Keratinocyte (primary cell): Measurements from ENCODE around the gene NPFFR2. TPM values are rescaled to one million over a fixed set of nuclear protein-coding genes. Genes with fewer than 3 reads are reported as not detected.

Experiments used
- DNase-seq: peaks from one replicate; pipeline ENCODE4 v3.0.0-alpha.2; 2011; ENCODE audit warnings: low read depth, missing footprints, low spot score
- FAIRE-seq: peaks from 2 replicates; lab custom pipeline; 2011; peaks lifted over from hg19 to GRCh38; lab: Jason Lieb, UNC
- H2AFZ ChIP-seq: 2 replicates; pipeline ENCODE4 v1.6.0; 2012; ENCODE audit warnings: low read length, control low read depth, inconsistent platforms; ENCODE audit not compliant: control insufficient read depth
- H3K27ac ChIP-seq: 2 replicates; pipeline ENCODE4 v1.5.1; 2011; ENCODE audit warnings: low read length; ENCODE audit not compliant: control insufficient read depth, insufficient read depth
- H3K27me3 ChIP-seq: 3 replicates; pipeline ENCODE4 v1.6.0; 2011; ENCODE audit warnings: low read length; ENCODE audit not compliant: control insufficient read depth, insufficient read depth; ENCODE audit errors: extremely low read depth
- H3K36me3 ChIP-seq, 2 experiments: 2 replicates in 1 of 2; 3 replicates in 1 of 2; pipeline ENCODE4 v1.5.1; 2011; ENCODE audit warnings: low read length in 2 of 2, mild to moderate bottlenecking in 1 of 2; ENCODE audit not compliant: control insufficient read depth in 2 of 2, insufficient read depth in 2 of 2; ENCODE audit errors: extremely low read depth in 1 of 2
- H3K4me1 ChIP-seq: 3 replicates; pipeline ENCODE4 v1.5.1; 2011; ENCODE audit warnings: low read length; ENCODE audit not compliant: control insufficient read depth, insufficient read depth; ENCODE audit errors: extremely low read depth
- H3K4me2 ChIP-seq: 3 replicates; pipeline ENCODE4 v1.6.0; 2011; ENCODE audit warnings: low read depth, low read length; ENCODE audit not compliant: control insufficient read depth, insufficient read depth; ENCODE audit errors: extremely low read depth
- H3K4me3 ChIP-seq, 3 experiments: fragments of 200-600 bp in 1 of 3; sonication (generic) in 1 of 3; 2 replicates in 2 of 3; 3 replicates in 1 of 3; pipeline ENCODE4 v1.5.1; 2011 to 2016; ENCODE audit warnings: low read length in 3 of 3, mild to moderate bottlenecking in 3 of 3, control low read depth in 2 of 3, inconsistent platforms in 1 of 3, low read depth in 1 of 3, mixed read lengths in 1 of 3, mixed run types in 1 of 3, moderate library complexity in 1 of 3; ENCODE audit not compliant: control insufficient read depth in 2 of 3, insufficient read depth in 2 of 3; ENCODE audit errors: extremely low read depth in 1 of 3
- H3K79me2 ChIP-seq: 2 replicates; pipeline ENCODE4 v1.6.0; 2012; ENCODE audit warnings: low read length; ENCODE audit not compliant: control insufficient read depth, insufficient read depth
- H3K9ac ChIP-seq: 3 replicates; pipeline ENCODE4 v1.6.0; 2011; ENCODE audit warnings: low read length; ENCODE audit not compliant: control insufficient read depth, insufficient read depth; ENCODE audit errors: extremely low read depth
- H3K9me1 ChIP-seq: 3 replicates; pipeline ENCODE4 v1.6.0; 2011; ENCODE audit warnings: low read length; ENCODE audit not compliant: control insufficient read depth, insufficient read depth; ENCODE audit errors: extremely low read depth
- H3K9me3 ChIP-seq: 2 replicates; pipeline ENCODE4 v1.5.1; 2012; ENCODE audit warnings: low read depth, low read length; ENCODE audit not compliant: control insufficient read depth
- H4K20me1 ChIP-seq: 3 replicates; pipeline ENCODE4 v1.6.0; 2011; ENCODE audit warnings: low read length; ENCODE audit not compliant: control insufficient read depth, insufficient read depth; ENCODE audit errors: extremely low read depth
- CTCF ChIP-seq, 3 experiments: IDR thresholded peaks in 1 of 3; conservative IDR thresholded peaks in 1 of 3; optimal IDR thresholded peaks in 1 of 3; 2 replicates in 2 of 3; 3 replicates in 1 of 3; pipeline versions ENCODE3 to v1.5.1; 2011; ENCODE audit warnings: low read length in 3 of 3, mild to moderate bottlenecking in 3 of 3, moderate library complexity in 2 of 3, control low read depth in 1 of 3, inconsistent platforms in 1 of 3; ENCODE audit not compliant: insufficient read depth in 2 of 3; ENCODE audit errors: extremely low read depth in 1 of 3
- EZH2 ChIP-seq: IDR thresholded peaks from one replicate; pipeline ENCODE4 v1.6.1; 2012; ENCODE audit warnings: inconsistent platforms, mild to moderate bottlenecking, low read length, moderate library complexity
- dilution Hi-C: fragments of 300-500 bp; cut with MboI; formaldehyde crosslinking; loops from one replicate; pipeline ENCODE4 v1.7.0; 2020; ENCODE audit warnings: low sequenced_read_pairs; ENCODE audit not compliant: extremely low pct_ligation_motif_present
- polyA plus RNA-seq, 5 experiments: library from polyadenylated mRNA; depleted of rRNA in 3 of 5; stranded (reverse) in 3 of 5; stranded (forward) in 1 of 5; unstranded in 1 of 5; fragments of >200 nt; gene quantifications; 1 replicate in 1 of 5; 2 replicates in 3 of 5; 3 replicates in 1 of 5; pipeline versions ENCODE4 v1.2.1 to v1.2.3, GENCODE V29; 2011 to 2012; ENCODE audit warnings: missing spikeins in 2 of 5, low read depth in 1 of 5, low replicate concordance in 1 of 5

The NPFFR2 gene
- polyA plus RNA-seq, 1 donor (not counting 4 experiments of a cell fraction or from before 2014, with no cell fraction given), result not detected

GRCh38 chr4:72194046-72194445 lies 162.2 kb downstream of the NPFFR2 start:
- FAIRE-seq (no peak), DNase-seq (no peak)
- Histone ChIP-seq H2AFZ (no peak overlapping the region), H3K4me2 (no peak overlapping the region), H3K27me3 (no peaks in the 10 kb centered on the region), H3K9ac (no peak overlapping the region), H3K36me3 (no peaks in the 10 kb centered on the region), H3K27ac (no peak overlapping the region), H3K4me3 (no peak overlapping the region), H3K9me3 (no peaks in the 10 kb centered on the region), H3K9me1 (no peaks in the 10 kb centered on the region), H3K79me2 (no peaks in the 10 kb centered on the region), H3K4me1 (no peaks in the 10 kb centered on the region), H4K20me1 (no peaks in the 10 kb centered on the region)
- TF ChIP-seq EZH2 (no peak), CTCF (optimal IDR thresholded peaks at IDR 0.05 in 1 of 3, IDR thresholded peaks at IDR 0.05 in 1 of 3, conservative IDR thresholded peaks at IDR 0.05 in 1 of 3; ENCODE audit: extremely low read depth in 1 of 3, insufficient read depth in 2 of 3, low read length in 3 of 3) (no peak)
- dilution Hi-C loops, result no loop called here

GRCh38 chr4:72194453-72194852 lies 162.7 kb downstream of the NPFFR2 start:
- dilution Hi-C loops, result no loop called here
- Histone ChIP-seq H2AFZ (no peak overlapping the region), H3K36me3 (no peaks in the 10 kb centered on the region), H4K20me1 (no peaks in the 10 kb centered on the region), H3K4me3 (no peak overlapping the region), H3K27ac (no peak overlapping the region), H3K9ac (no peak overlapping the region), H3K9me1 (no peaks in the 10 kb centered on the region), H3K4me1 (no peaks in the 10 kb centered on the region), H3K9me3 (no peaks in the 10 kb centered on the region), H3K27me3 (no peaks in the 10 kb centered on the region), H3K4me2 (no peak overlapping the region), H3K79me2 (no peaks in the 10 kb centered on the region)
- TF ChIP-seq CTCF (optimal IDR thresholded peaks at IDR 0.05 in 1 of 3, IDR thresholded peaks at IDR 0.05 in 1 of 3, conservative IDR thresholded peaks at IDR 0.05 in 1 of 3; ENCODE audit: extremely low read depth in 1 of 3, insufficient read depth in 2 of 3, low read length in 3 of 3) (no peak), EZH2 (no peak)
- DNase-seq (no peak), FAIRE-seq (no peak)

Other genes starting within 250 kb of the NPFFR2 start
- not detected in 3 replicates for gene GC, start 247.9 kb upstream of the NPFFR2 start, polyA plus RNA-seq